ENCODE data around the gene C6orf62.
"Not testable (repeated sequence)": the region's sequence is repeated elsewhere in the genome, so short reads cannot be mapped to it uniquely, and the experiment has no call there.

DNA sequence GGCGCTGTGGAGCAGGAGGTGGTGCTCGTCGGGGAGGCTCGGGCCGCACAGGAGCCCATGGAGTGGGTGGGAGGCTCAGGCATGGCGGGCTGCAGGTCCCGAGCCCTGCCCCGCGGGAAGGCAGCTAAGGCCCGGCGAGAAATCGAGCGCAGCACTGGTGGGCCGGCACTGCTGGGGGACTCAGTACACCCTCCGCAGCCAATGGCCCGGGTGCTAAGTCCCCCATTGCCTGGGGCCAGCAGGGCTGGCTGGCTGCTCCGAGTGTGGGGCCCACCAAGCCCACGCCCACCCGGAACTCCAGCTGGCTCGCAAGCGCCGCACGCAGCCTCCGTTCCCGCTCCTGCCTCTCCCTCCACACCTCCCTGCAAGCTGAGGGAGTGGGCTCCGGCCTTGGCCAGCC, 47.0 kb upstream of the C6orf62 start:
- TF ChIP-seq NRF1 (IDR thresholded peaks at IDR 0.05; ENCODE audit: low read depth, low read length); RAD21 (IDR thresholded peaks at IDR 0.05; ENCODE audit: low read length); EZH2phosphoT487 (IDR thresholded peaks at IDR 0.05; ENCODE audit: borderline replicate concordance, low read depth); EP300 (IDR thresholded peaks at IDR 0.05; ENCODE audit: borderline replicate concordance in 1 of 2, low read depth in 1 of 2, low read length in 1 of 2); FOXM1 (IDR thresholded peaks at IDR 0.05; ENCODE audit: low read depth); YY1 (IDR thresholded peaks at IDR 0.05; ENCODE audit: low read depth); RCOR1 (IDR thresholded peaks at IDR 0.05; ENCODE audit: low read length): not testable (repeated sequence)
- TF ChIP-seq, protein P1, sequence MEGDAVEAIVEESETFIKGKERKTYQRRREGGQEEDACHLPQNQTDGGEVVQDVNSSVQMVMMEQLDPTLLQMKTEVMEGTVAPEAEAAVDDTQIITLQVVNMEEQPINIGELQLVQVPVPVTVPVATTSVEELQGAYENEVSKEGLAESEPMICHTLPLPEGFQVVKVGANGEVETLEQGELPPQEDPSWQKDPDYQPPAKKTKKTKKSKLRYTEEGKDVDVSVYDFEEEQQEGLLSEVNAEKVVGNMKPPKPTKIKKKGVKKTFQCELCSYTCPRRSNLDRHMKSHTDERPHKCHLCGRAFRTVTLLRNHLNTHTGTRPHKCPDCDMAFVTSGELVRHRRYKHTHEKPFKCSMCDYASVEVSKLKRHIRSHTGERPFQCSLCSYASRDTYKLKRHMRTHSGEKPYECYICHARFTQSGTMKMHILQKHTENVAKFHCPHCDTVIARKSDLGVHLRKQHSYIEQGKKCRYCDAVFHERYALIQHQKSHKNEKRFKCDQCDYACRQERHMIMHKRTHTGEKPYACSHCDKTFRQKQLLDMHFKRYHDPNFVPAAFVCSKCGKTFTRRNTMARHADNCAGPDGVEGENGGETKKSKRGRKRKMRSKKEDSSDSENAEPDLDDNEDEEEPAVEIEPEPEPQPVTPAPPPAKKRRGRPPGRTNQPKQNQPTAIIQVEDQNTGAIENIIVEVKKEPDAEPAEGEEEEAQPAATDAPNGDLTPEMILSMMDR (IDR thresholded peaks at IDR 0.05) = not testable (repeated sequence)
- TF ChIP-seq, protein P2, sequence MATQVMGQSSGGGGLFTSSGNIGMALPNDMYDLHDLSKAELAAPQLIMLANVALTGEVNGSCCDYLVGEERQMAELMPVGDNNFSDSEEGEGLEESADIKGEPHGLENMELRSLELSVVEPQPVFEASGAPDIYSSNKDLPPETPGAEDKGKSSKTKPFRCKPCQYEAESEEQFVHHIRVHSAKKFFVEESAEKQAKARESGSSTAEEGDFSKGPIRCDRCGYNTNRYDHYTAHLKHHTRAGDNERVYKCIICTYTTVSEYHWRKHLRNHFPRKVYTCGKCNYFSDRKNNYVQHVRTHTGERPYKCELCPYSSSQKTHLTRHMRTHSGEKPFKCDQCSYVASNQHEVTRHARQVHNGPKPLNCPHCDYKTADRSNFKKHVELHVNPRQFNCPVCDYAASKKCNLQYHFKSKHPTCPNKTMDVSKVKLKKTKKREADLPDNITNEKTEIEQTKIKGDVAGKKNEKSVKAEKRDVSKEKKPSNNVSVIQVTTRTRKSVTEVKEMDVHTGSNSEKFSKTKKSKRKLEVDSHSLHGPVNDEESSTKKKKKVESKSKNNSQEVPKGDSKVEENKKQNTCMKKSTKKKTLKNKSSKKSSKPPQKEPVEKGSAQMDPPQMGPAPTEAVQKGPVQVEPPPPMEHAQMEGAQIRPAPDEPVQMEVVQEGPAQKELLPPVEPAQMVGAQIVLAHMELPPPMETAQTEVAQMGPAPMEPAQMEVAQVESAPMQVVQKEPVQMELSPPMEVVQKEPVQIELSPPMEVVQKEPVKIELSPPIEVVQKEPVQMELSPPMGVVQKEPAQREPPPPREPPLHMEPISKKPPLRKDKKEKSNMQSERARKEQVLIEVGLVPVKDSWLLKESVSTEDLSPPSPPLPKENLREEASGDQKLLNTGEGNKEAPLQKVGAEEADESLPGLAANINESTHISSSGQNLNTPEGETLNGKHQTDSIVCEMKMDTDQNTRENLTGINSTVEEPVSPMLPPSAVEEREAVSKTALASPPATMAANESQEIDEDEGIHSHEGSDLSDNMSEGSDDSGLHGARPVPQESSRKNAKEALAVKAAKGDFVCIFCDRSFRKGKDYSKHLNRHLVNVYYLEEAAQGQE (IDR thresholded peaks at IDR 0.05; ENCODE audit: low read depth, low read length) = not testable (repeated sequence)
